Measurements from ENCODE around the gene PSMD6. TPM values are rescaled to one million over a fixed set of nuclear protein-coding genes. Genes with fewer than 3 reads are reported as not detected.

PSMD6 gene
- 100 to 1,000 TPM in 1 of 2 donors, 10 to 100 TPM in 1; 87.1 to 166 TPM for total RNA-seq

DNA sequence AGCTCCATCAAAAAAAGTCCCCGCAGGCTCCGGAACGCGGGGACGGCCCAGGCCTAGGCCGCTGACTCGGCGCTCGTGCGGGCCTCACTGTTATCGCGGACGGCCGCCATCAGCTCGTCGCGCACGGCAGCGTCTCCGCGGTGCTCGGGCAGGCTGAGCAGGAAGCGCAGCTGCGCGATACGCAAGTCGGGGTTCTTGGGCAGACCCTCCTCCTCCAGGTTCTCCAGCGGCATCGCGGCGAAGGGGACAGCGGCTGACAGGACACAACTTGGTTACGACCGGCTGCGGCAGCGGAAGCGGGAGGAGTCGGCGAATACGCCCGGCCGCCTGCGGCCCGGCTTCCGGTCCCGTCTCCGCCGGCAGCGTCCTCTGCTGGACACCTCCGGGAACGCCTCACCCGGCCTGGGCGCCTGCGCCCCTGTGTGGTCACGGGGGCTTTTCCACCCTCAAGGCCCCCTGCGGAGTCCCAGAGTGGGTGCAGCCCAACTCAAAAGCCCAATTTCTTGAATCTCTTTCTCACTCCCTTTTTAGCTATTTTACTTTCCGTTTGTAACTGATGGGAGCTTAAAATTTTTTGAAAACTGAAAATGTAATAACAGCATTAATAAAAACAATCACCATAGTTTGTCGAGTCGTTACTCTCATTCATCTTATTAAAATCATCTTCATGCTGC lies at the start of gene PSMD6:
Gene PSMD6 (minus strand): TSS at position 308 of the 674 bp plus-strand sequence. CDS start 75 bp downstream, at position 233.
- Mint-ChIP-seq H3K9me3 (no peaks in the 10 kb centered on the region), H3K36me3 (peaks cover 13 to 21% of the 10 kb centered on the region in 2 donors), H3K27ac (peak within 1 kb of the TSS; percentile 87 to 99)
- DNase-seq (ENCODE audit: low spot score in 2 of 2) (peak; percentile 91 to 98), ATAC-seq (peak; percentile 92)

DNA sequence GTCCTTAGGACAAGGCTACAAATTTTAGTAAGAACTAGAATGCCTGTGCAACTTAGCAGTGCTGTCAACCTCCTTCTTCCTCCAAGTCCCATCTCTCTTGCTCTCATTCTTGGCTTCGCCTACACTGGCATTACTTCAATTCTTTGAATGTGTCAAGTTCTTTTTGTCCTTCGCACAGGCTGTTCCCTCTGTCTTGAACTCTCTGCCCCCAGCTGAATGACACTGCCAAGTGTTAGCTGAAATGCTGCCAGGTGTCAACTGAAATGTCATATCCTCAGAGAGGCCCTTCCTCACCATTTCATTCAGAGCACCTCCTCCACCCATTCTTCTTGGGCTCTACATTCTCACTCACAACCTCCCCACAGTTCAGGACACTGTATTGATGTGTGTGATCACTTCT lies 48.8 kb upstream of the PSMD6 start:
- Mint-ChIP-seq H3K27ac (no peak overlapping the region), H3K9me3 (no peaks in the 10 kb centered on the region), H3K36me3 (no peaks in the 10 kb centered on the region)
- ATAC-seq = no peak
- no peak for DNase-seq (ENCODE audit: low spot score in 2 of 2)

DNA sequence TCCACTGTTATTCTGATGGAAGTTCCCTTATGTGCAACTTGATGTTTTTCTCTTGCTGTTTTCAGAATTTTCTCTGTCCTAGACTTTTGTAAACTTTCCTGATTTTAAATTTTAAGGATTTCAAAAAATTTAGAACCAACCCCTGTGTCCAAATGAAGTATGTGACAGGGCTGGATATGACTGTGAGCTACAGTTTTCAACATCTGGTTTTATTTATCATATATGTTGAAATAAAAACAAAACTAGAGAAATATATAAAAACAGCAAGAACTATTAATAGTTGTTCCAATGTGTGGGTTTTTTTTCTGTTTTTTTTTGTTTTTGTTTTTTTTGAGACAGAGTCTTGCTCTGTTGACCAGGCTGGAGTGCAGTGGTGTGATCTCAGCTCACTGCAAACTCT lies 47.4 kb upstream of the PSMD6 start:
- DNase-seq (ENCODE audit: low spot score in 2 of 2) (no peak), ATAC-seq (no peak)
- Mint-ChIP-seq H3K27ac (no peak overlapping the region), H3K36me3 (no peaks in the 10 kb centered on the region), H3K9me3 (no peaks in the 10 kb centered on the region)

DNA sequence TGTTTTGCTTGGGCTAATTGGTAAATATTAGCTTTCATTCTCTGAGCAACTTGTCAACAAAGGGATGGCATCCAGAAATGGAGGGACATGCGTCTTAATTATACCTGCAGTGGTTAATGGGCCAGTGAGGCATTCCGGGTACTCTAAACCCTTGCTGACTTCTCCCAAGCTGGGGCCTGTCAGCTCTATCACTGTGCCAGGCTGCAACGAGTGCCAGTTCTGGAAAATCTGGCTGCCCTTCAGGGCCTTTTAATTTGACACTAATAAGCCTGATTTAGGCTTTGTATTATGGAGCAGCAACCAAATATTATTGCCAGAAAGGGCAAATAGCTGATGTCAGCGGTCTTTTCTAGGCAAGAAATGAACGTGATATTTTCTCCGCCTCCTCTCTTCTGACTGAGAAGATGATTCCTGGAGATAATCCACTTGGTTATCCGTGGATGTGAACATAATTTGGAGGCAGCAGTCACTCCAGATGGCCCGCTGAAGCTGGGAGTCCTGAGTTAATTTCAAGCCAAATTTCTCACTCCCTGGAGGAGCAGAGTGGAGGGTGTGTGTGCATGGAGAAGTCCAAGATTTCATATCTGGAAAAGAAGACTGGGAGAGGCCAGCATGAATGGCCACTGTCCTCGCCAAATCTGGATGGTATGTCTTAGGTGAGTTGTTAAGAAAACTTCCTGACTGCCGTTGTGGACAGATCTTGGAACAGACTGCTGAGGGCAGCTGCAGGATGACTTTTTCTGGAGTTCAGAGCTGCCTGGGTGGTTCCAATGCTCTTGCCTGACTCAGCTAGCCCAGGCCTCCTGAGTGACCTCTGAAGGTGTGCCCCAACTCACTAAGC lies 44.4 kb upstream of the PSMD6 start:
- H3K9me3 Mint-ChIP-seq = no peaks in the 10 kb centered on the region

DNA sequence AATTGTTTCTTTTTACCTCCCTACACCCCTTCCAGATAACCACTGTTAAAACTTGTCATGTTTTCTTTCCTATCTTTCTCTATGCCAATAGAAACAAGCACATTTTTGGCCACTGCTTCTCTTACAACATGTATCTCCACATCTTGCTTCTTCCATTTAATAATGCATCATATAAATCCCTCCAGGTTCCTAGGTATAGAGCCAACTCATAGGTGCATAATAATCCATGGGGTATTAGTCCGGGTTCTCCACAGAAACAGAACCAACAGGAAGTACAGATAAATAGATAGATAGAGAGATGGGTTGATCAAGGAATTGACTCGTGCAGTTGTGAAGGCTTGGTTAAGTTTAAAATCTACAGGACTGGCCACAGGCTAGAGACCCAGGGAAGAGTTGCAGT lies 41.5 kb upstream of the PSMD6 start:
- no peaks in the 10 kb centered on the region for H3K9me3 Mint-ChIP-seq
- H3K27ac Mint-ChIP-seq = no peak overlapping the region
- no peak for ATAC-seq
- H3K36me3 Mint-ChIP-seq = no peaks in the 10 kb centered on the region
- no peak for DNase-seq (ENCODE audit: low spot score in 2 of 2)

More for the DNA sequence above, 44.4 kb upstream of the PSMD6 start:
- no peaks in the 10 kb centered on the region for H3K36me3 Mint-ChIP-seq
- no peak overlapping the region for H3K27ac Mint-ChIP-seq
- no peak for DNase-seq (ENCODE audit: low spot score in 2 of 2)
- ATAC-seq = no peak

DNA sequence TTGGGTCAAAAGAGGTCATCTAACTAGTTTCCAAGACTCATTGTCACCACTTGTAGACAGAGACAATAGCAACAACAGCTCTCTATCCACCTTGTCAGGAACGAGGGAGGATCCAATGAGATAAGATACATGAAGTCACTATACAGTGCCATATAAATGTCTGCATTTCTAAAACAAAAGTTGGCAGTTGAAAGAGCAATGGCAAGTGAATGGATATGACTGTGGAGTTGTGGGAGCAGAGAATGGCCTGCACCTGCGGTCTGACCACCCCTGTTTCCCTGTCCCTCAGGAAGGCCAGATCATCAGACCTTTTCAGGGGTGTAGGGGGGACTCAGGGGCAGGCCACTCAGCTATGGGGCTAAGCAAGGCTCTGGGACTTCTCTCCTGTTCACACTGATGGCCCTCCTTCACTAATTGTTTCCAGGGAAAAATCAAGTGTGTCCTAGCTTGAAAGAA lies 40.7 kb upstream of the PSMD6 start:
- Mint-ChIP-seq H3K27ac (no peak overlapping the region), H3K9me3 (no peaks in the 10 kb centered on the region), H3K36me3 (no peaks in the 10 kb centered on the region)
- no peak for ATAC-seq
- DNase-seq (ENCODE audit: low spot score in 2 of 2) = no peak

DNA sequence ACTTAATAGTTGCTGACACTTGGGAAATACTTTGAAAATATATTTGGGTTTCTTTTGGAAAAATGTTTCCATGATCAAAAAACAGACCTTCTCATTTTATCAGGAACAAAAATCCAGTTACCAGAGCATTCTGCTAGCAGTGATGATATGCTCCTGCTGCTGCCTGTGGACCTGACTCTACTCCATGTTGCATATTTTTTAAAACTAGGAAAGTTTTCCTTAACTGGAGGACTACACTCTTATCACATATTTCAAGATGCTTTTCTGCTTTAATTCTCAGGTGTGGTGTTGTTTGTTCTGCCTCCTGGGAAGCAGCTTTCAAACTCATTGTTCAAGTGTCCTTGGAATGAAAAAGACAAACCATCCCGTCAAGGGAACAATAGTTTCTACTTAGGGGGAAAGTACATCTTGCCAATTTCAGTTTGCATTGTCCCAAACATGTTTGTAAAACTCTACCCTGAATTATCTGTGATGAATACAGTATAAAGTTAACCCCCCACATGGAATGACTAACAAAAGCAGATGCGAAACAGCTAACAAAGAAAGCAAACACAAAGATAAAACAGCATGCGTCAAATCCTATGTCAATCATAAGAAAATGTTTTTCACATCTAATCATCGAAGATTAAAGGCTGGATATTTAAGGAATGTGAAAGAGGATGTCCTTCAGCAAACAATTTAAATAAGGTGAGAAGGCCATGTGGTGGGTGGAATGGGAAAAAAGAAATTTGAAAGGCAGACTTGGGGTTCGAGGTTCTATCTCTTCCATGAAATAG lies 40.1 kb upstream of the PSMD6 start:
- ATAC-seq (no peak), DNase-seq (ENCODE audit: low spot score in 2 of 2) (no peak)
- Mint-ChIP-seq H3K9me3 (no peaks in the 10 kb centered on the region), H3K27ac (no peak overlapping the region), H3K36me3 (no peaks in the 10 kb centered on the region)

DNA sequence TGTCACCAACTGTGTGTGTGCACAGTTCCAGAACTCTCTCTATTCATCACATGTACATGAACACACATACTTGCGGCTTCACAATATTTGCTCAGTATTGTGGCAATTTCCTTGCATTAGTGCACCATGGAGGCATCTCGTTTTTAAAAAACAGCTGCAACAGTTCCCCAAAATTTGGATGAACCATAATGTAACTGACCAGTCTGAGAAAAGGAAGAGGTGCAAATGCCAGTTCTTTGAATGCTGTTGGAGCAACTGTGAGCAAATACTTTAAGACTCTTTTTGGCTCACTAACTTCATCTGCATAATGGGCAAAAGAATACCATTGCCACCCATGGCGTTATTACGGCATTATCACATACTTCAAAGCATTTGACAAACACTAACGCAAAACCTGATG lies 38.3 kb upstream of the PSMD6 start:
- ATAC-seq = no peak
- H3K36me3 Mint-ChIP-seq = no peaks in the 10 kb centered on the region
- DNase-seq (ENCODE audit: low spot score in 2 of 2) = no peak
- H3K9me3 Mint-ChIP-seq = no peaks in the 10 kb centered on the region
- H3K27ac Mint-ChIP-seq = no peak overlapping the region

DNA sequence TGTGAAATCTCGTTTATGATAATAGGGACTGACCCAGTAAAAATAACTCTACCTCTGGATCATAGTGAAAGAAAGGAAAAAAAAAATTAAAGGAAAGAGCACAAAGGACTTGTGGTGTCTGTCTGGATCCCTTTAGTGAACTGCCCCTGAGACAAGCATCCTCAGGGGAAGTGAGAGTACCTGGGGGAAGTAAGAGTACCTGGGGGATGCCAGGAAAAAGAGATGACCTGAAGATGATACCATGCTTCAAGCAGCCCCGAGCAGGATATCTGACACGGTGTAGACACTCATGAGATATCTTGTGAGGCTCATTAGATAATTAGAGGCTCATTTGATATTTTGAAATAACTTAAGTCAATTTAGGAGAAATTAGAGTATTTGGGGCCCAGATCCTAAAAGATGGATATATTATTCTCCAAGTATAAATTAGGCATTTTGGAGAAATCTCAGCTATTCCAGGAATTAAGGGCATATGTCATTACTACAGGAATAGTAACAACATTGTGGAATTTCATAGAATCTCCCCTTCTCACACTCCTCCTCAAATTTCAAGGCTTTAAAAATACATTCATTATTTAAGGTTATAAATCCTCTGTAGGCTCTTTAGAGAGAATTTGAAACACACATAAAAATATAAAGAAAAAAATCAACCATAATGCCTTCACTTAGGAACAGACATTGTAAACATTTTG lies 36.3 kb upstream of the PSMD6 start:
- no peaks in the 10 kb centered on the region for H3K9me3 Mint-ChIP-seq

DNA sequence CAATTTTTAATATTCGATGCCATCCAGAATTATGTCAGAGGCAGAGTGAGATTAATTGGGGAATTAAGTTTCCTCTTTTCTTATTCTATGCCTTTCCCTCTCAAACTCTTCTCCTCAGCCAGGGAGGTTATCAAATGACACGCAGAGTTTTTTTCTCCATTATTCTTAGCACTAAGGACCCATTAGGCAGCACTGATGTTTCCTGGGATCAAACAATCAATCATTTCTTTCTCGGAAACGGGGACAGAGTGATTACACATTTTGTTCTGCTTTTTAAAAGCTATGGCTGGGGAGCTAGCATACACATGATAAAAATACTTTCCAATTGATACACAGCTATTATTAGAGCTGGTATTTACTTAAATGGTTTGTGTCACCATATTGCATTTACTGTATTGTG lies 35.3 kb upstream of the PSMD6 start:
- no peak overlapping the region for H3K27ac Mint-ChIP-seq
- no peaks in the 10 kb centered on the region for H3K9me3 Mint-ChIP-seq
- ATAC-seq = no peak
- H3K36me3 Mint-ChIP-seq = no peaks in the 10 kb centered on the region
- DNase-seq (ENCODE audit: low spot score in 2 of 2) = no peak

More for the DNA sequence above, 36.3 kb upstream of the PSMD6 start:
- ATAC-seq (no peak), DNase-seq (ENCODE audit: low spot score in 2 of 2) (no peak)
- Mint-ChIP-seq H3K27ac (no peak overlapping the region), H3K36me3 (no peaks in the 10 kb centered on the region)

DNA sequence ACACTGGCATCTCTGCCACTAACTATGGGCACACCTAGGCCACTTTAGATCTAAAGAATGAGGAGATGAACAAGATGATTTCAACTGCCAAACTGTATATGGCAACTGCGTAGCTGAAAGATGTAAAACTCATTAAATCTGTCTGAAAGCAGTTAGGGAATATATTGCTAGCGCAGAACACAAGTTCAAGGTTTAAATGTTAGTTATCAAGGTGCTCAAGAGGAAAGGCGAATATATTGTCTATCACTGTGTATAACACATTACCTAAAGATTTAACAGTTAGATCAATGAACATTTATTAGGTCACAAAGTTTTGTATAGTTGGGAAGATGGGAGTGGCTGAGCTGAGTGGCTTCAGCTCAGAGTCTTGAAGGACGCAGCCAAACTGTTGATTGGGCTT lies 33.9 kb upstream of the PSMD6 start:
- ATAC-seq = no peak
- no peaks in the 10 kb centered on the region for H3K36me3 Mint-ChIP-seq
- no peak for DNase-seq (ENCODE audit: low spot score in 2 of 2)
- H3K27ac Mint-ChIP-seq = no peak overlapping the region
- H3K9me3 Mint-ChIP-seq = no peaks in the 10 kb centered on the region

DNA sequence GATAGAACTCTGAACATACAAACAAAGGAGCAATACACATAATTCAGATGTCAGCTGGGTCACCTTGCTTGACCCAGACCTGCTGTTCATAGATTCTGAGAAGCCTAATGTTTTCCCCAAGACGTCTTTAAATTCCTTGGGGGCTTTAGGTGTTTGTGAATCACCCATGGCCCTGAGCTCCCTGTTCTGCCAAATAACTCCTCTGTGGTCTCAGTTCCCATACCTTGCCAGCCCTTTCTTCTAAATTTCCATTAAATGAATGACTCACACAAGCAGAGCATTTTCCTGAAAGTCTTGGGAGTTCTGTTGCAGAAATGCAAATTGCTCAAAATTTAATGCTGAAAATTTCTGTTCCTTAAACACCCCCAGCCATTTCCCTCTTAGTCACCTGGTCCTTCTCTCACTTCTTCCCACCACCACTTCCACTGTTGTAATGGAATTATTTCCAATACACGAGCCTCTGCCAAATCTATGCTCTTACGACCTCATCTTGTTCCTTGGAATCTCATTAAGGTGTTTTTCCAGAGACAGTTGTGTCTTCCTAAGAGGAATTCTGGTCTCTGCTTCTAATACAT lies 33.4 kb upstream of the PSMD6 start:
- H3K27ac Mint-ChIP-seq = no peak overlapping the region

DNA sequence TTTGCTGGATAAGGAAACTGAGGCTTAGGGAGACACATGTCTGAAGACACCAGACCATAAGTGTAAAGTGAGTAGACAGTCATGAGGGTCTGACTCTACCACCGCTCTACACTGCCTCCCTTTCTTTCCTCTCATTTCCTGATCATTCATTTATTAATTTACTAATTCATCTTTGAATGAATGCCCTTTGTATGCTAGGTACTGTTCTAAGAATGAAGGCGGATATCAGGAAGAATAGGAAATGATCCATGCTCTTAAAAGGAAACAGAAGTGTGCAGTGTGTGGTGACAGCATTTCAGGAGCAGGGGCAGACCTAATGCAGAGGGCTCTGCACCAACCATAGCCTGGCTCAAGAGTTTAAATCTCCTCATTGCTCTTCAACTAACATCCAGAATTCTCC lies 31.8 kb upstream of the PSMD6 start:
- H3K27ac Mint-ChIP-seq = no peak overlapping the region
- no peaks in the 10 kb centered on the region for H3K9me3 Mint-ChIP-seq
- ATAC-seq (no peak), DNase-seq (ENCODE audit: low spot score in 2 of 2) (no peak)
- H3K36me3 Mint-ChIP-seq = no peaks in the 10 kb centered on the region

More for the DNA sequence above, 33.4 kb upstream of the PSMD6 start:
- H3K36me3 Mint-ChIP-seq = no peaks in the 10 kb centered on the region
- no peaks in the 10 kb centered on the region for H3K9me3 Mint-ChIP-seq
- no peak for ATAC-seq
- DNase-seq (ENCODE audit: low spot score in 2 of 2) = no peak

DNA sequence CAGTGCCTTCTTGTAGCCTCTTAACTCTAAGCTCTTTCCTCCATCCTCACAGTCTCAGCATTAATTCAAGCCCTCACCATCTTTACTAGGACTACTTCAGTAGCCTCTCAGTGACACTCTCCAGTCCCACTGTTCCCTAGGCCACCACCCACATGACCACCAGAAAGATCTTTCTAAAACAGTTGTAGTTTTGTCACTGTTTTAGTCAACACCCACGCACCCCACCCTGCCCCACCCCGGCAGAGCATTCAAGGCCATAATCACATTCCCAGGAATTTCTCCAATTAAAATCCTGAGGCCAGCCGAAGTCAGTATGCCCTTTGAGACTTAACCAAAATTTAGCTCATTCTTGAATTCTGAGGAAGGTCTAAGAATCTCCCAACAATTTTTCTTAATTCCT lies 31.2 kb upstream of the PSMD6 start:
- Mint-ChIP-seq H3K27ac (no peak overlapping the region), H3K36me3 (no peaks in the 10 kb centered on the region), H3K9me3 (no peaks in the 10 kb centered on the region)
- DNase-seq (ENCODE audit: low spot score in 2 of 2) (no peak), ATAC-seq (no peak)

DNA sequence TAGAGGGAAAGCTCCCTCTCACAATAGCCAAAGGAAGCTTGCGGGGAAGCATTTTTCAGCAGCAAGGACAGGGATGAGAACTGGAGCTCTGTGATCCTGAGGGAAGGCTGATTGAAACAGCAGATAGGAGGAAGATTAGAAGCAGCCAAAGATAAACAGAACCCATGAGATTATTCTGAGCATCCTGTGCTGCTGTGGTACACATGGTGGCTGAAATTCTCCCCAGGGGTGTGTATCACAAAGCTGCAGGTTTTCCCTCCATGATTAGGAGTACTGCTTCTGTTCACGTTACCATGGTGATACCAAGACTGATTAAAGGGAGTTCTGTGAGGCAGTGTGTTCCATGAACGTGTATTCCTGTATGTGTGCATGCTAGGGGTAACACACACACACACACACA lies 30.3 kb upstream of the PSMD6 start:
- no peaks in the 10 kb centered on the region for H3K9me3 Mint-ChIP-seq
- DNase-seq (ENCODE audit: low spot score in 2 of 2) = no peak
- ATAC-seq = no peak
- H3K27ac Mint-ChIP-seq = no peak overlapping the region
- H3K36me3 Mint-ChIP-seq = no peaks in the 10 kb centered on the region

DNA sequence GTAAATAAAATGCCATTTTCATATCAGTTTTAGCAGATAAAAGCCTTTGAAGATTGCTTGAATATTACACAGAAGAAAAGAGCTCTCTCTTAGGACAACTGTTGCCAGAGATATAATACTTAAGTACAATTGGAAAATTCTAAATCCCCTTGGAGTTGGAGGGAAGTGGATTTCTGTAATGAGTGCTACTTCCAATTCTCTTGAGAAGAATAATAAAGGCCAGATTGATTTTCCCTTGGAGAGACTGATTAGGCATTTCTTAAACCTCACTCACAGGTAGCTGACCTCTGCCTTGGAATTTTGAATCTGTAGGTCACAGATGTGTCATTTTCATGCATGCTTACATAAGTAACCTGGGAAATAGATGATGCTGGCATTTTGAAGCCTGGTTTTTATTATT lies 29.8 kb upstream of the PSMD6 start:
- ATAC-seq = no peak
- Mint-ChIP-seq H3K9me3 (no peaks in the 10 kb centered on the region), H3K36me3 (no peaks in the 10 kb centered on the region), H3K27ac (no peak overlapping the region)
- DNase-seq (ENCODE audit: low spot score in 2 of 2) = no peak
